ENCODE data around the gene SMCO4.

SMCO4 gene

DNA sequence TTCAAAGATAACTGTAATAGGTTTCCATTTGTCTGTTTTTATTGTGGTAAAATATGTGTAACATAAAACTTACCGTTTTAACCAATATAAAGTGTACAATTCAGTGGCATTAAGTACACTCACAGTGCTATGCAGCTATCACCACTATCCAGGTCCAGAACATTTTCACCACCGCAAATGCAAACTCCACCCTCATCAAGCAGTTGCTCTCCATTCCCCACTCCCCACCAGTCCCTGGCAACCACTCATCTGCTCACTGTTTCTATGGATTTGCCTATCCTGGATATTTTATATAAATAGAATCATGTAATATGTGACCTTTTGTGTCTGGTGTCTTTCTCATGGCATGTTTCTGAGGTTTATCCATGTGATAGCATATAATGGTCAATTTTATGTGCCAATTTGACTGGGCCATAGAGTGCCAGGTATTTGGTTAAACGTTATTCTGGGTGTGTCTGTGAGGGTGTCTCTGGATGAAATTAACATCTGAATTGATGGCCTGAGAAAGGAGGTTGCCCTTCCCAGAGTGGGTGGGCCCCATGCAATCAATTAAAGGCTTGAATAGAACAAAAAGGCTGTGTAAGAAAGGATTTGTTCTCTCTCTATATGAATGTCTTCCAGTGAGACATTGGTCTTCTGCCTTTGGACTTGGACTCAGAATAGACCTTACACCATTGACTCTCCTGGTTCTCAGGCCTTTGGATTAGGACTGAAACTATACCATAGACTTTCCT, 17.2 kb upstream of the SMCO4 start:
- no peak for FAIRE-seq
- TF ChIP-seq, protein P1, sequence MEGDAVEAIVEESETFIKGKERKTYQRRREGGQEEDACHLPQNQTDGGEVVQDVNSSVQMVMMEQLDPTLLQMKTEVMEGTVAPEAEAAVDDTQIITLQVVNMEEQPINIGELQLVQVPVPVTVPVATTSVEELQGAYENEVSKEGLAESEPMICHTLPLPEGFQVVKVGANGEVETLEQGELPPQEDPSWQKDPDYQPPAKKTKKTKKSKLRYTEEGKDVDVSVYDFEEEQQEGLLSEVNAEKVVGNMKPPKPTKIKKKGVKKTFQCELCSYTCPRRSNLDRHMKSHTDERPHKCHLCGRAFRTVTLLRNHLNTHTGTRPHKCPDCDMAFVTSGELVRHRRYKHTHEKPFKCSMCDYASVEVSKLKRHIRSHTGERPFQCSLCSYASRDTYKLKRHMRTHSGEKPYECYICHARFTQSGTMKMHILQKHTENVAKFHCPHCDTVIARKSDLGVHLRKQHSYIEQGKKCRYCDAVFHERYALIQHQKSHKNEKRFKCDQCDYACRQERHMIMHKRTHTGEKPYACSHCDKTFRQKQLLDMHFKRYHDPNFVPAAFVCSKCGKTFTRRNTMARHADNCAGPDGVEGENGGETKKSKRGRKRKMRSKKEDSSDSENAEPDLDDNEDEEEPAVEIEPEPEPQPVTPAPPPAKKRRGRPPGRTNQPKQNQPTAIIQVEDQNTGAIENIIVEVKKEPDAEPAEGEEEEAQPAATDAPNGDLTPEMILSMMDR (IDR thresholded peaks at IDR 0.05; ENCODE audit: insufficient read depth, missing control alignments), result no peak
- no peak for DNase-seq (ENCODE audit: insufficient read length, low spot score)

DNA sequence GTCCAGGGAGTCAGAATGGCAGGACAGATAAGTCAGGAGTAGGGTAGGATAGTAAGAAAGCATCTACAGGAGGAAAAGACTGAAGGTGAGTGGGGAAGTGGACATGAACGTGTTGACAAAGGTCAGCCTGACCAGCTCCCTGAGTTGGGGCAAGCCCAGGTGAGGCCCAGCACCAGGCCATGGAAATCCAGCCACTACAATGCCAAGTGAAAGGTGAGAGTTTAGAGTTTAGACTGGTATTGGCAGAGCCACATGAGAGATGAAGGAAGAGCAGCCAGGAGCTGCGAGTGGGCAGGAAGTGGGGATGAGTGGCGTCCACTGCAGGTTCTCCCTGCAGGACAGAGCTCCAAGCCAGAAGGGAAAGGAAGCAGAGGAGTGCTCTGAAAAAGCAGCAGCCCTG, 16.5 kb upstream of the SMCO4 start:
- no peak for FAIRE-seq
- no peak for DNase-seq (ENCODE audit: insufficient read length, low spot score)
- TF ChIP-seq, protein P1 (IDR thresholded peaks at IDR 0.05; ENCODE audit: insufficient read depth, missing control alignments), result no peak

DNA sequence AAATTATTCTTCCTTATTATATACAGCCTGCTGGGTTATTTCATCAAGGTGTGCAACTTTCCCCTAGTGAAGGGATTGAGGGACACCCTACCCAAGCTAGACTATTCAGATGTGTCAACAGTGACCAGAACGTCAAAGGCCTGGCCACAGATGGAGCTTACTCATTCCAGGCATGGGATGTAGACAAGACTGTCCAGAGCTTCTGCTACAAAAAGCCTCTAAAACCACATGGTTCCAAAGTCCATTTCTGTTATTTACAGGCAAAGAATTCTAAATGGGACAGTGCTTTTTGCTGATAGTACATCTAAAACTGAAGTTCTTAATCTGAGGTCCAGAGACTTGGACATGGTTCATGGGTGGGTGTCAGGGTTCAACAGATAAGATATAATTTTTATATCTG, 9.7 kb upstream of the SMCO4 start:
- TF ChIP-seq, protein P1 (IDR thresholded peaks at IDR 0.05; ENCODE audit: insufficient read depth, missing control alignments), result no peak
- no peak for DNase-seq (ENCODE audit: insufficient read length, low spot score)
- no peak for FAIRE-seq

DNA sequence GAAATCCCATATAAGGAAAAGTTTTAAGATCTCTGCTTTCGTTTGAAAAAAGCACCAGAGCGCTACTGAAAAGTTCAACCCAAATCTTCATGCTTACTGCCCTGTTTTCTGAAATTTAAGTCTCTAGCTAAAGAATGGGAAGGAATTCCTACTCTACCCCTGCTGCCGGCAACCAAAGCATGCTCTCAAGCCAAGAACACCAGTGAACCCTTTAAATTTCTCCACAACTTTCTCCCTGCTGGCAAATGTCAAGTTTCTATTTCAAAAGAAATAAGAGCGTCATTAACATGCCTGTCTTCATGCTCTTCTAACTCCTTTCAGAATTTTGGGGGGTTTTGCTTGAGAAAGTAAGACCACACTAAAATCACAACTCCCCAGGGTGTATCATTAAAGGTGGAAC, 6.8 kb upstream of the SMCO4 start:
- no peak for FAIRE-seq
- no peak for DNase-seq (ENCODE audit: insufficient read length, low spot score)
- TF ChIP-seq, protein P1 (IDR thresholded peaks at IDR 0.05; ENCODE audit: insufficient read depth, missing control alignments), result no peak

DNA sequence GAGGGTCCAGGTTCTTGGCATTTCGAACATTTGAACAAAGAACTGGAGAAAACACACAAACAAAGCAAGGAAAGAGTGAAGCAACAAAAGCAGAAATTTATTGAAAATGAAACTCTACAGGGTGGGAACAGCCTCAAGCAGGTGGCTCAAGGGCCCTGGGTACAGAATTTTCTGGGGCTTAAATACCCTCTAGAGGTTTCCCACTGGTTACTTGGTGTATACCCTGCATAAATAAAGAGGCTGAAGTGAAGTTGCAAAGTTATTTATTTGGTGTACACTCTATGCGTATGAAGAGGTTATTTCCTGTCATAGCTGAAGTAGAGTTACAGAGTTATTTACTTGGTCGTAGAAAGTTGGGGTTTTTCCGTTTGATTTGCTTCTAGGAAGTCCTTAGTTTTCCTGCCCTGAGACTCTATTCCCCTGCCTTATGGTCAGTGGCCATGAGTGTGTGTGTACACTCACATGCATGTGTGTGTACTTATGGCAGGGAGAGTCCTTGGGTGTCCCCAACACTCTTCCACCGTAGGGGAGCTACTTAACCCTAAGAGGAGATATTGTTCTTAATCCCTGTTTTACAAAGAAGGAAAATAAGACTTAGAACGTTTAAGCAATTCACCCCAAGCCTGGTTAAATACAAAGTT, 5.6 kb upstream of the SMCO4 start:
- no peak for DNase-seq (ENCODE audit: insufficient read length, low spot score)
- TF ChIP-seq, protein P1 (IDR thresholded peaks at IDR 0.05; ENCODE audit: insufficient read depth, missing control alignments), result no peak
- FAIRE-seq, result no peak

DNA sequence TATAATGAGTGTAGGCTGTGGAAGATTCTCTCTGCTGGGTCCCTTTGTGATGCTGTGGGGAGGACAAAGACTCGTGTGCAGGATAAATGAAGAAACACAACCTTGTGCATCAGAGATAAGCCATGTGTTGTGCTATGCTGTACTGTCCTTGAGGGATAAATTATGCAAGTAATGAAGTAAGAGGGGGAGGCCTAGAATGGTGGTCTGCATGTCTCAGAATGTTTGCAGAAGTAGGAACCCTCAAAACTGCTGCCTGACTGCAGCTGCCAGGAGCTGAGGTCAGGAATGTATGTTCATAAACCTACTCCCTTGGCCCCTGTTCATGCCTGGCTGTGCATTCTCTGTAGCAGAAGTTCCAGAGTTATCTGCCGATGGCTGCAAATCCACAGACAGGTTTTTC, 4.6 kb upstream of the SMCO4 start:
- no peak for FAIRE-seq
- TF ChIP-seq, protein P1 (IDR thresholded peaks at IDR 0.05; ENCODE audit: insufficient read depth, missing control alignments), result no peak
- DNase-seq (ENCODE audit: insufficient read length, low spot score), result no peak

DNA sequence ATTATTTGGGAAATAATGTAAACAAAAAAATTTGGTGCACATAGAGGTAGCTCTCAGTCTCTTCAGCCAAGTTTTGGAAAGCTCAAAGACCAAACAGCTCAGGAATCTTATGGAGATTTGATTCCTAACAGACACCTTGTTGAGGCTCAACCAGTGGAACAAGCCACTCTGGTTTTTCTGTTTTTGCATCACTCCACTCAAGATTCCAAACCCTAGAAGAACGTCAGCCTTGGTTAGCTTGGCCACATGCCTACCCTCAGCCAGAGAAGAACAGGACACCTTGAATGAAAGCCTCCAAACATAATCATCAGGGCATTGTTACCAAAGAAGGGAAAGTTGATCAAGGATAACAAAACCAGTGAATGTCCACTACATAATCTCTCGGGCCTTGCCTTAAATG, 3.8 kb upstream of the SMCO4 start:
- TF ChIP-seq, protein P1 (IDR thresholded peaks at IDR 0.05; ENCODE audit: insufficient read depth, missing control alignments), result no peak
- DNase-seq (ENCODE audit: insufficient read length, low spot score) (no peak), FAIRE-seq (no peak)
